GM15510 (cell line): Measurements from ENCODE around the gene CAVIN4.
A peak's percentile ranks its signal among the peaks of the same experiment; 100 is the strongest.

Experiments used
- POLR2A ChIP-seq: IDR thresholded peaks from 3 replicates; pipeline ENCODE4 v1.6.1; 2011; ENCODE audit warnings: borderline replicate concordance; ENCODE audit not compliant: insufficient read length; ENCODE audit errors: extremely low read depth

Gene CAVIN4

DNA sequence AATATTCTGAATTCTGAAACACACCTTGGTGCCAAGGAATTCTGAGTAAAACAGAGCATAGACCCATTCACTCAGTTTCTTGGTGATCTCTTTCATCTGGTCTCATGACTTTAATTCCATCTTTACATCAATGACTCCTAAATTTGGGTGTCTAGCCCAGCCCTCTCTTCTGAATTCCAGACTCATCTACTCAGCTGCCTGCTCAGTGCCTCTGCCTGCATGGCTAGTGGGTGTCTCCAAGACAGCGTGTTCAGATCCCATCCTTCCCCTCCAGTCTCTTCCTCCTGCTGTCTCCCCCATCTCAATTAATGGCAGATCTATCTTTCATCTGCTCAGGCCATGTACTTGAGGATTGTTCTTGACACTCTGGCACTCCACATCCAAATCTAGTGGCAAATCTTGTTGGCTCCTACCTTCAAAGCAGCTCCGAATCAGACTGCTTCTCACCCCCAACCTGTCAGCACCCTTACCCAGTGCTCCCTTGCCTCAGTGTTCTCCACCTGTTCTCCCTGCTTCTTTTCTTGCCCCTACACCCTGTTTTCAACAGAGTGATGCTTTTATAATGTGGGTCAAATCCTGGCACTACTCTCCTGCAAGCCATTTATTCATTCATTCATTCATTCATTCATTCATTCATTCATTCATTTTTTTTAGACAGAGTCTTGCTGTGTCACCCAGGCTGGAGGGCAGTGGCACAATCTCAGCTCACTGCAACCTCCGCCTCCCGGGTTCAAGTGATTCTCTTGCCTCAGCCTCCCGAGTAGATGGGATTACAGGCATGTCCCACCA is 5.3 kb downstream of the CAVIN4 start:
- TF ChIP-seq POLR2A: no peak

DNA sequence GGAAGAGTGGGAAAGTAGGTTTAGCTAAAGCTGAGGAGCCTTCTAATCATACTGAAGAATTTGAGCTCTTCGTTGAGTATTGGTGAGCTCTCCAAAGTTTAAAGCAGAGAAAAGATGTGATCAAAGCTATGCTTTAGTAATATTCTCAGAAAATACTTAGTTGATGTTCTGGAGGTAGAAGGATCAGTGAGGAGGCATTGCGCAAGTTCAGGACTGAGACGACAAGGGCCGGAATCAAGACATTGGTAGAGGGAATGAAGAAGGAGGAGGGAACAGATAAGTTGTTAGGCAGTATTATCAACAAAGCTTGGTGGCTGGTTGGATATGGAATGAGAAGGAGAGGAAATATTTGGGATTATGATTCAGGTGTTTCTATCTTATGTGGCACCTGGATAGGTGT is 7.1 kb downstream of the CAVIN4 start:
- no peak for TF ChIP-seq POLR2A

DNA sequence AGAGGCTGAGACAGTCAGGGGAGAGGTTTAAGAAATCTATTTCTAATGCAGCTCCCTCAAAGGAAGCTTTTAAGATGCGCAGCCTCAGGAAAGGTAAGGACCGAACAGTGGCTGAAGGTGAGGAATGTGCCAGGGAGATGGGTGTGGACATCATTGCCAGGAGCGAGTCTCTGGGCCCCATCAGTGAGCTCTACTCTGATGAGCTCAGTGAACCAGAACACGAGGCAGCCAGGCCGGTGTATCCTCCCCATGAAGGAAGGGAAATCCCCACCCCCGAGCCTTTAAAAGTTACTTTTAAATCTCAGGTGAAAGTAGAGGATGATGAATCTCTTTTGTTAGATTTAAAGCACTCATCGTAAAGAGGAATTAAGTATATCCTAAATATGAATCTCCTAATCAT is 8.2 kb downstream of the CAVIN4 start:
- TF ChIP-seq POLR2A: no peak

DNA sequence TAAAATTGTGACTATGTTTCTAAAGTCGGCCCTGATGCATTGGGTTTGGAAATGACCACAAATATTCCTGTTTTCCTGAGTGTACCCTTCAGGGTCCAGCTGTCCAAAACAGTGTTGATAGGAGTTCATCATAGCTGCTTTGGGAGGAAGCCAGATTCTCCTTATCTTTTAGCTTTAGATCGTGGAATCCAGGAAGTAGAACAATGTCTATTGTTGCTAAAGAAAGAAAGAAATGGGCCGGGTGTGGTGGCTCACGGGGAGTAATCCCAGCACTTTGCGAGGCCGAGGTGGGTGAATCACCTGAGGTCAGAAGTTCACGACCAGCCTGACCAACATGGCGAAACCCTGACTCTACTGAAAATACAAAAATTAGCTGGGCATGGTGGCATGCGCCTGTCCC is 9.5 kb downstream of the CAVIN4 start:
- TF ChIP-seq POLR2A: no peak

DNA sequence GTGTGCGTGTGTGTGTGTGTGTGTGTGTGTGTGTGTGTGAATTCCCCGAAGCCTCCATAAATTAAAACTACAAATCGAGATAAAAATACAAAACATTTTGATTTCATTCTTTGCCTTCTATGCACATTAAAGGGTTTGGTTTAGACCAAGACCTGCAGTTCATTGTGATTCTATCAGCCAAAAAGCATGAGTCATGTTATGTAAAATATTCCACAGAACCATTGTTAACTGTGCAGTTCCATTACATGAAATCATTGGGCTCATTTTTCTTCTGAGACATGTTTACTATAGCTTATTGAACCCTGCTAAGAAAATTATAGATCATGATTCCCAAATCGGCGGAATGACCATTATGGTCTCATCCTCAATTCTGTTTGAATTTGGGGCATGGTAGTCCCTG is 11.7 kb downstream of the CAVIN4 start:
- TF ChIP-seq POLR2A: no peak

DNA sequence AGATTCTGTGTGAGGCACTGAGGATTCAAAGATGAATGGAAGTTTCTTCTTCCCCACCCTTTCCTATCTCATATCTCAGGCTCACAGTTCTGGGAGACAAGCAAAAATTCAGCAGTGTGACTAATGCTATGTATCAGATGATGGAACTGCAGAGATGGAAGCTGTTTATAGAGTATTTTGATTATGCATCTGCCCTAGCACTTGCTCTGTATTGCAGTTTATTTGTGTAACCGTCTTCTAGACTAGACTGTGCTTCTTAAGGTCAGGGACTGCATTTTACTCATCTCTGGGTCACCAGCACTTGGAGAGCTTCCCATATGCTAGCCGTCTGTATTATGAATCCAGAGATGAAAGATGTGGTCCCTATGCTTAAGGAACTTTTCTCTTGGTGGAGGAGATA is 12.6 kb downstream of the CAVIN4 start:
- no peak for TF ChIP-seq POLR2A

DNA sequence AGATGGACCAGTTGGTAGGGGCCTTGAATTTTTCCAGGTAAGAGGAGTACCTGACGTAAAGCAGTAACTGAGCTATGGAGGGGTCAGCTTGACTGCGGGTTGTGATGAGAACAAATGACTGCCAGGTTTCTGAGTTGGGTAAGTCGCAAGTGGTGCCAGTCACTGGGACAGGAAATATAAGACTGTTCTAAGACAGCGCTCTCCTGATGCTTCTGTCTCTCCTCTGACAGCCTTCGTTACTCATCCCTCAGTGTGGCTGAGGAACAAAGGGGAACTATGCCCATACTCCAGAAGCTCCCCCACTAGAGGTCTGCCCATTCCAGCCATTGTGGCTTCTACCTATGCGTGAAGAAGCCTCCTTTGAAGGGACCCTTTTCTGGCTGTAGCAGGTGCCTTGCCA is 13.3 kb downstream of the CAVIN4 start:
- TF ChIP-seq POLR2A: no peak

DNA sequence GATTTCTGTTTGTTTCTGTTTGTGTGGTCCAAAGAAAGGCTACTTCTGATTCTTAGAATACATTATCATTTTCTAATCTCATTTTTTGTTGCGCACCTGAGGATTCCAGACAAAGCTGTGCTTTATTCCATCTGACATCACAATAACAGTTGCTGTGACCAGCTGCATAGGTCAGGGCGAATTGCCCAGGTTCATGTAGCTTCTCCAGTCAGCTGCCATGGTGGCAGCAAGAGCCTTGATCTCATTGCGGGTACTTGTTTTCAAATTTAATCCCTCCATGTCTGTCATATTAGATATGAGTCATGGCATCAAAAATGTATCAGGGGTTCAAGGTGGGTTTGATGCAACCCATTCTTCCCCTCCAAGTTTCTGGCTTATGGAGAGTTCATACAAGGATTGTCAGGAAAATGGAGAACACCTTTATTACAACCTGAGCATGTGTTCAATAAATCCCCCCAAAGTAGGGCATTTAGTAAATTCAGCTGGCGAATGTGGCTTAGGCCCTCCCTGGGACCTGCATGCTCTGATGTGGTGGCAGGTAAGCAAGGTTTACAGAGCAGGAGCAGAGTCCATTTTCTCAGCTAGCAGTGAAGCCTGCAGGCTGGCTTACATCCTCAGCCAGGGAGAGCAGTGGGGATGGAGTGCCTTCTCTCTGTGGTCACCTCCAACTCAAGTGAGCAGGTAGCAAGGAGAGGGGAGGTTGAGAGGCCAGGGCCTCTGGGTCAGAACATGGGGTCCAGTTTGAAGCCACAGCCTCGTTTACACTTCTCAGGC is 13.9 kb downstream of the CAVIN4 start:
- TF ChIP-seq POLR2A: no peak

DNA sequence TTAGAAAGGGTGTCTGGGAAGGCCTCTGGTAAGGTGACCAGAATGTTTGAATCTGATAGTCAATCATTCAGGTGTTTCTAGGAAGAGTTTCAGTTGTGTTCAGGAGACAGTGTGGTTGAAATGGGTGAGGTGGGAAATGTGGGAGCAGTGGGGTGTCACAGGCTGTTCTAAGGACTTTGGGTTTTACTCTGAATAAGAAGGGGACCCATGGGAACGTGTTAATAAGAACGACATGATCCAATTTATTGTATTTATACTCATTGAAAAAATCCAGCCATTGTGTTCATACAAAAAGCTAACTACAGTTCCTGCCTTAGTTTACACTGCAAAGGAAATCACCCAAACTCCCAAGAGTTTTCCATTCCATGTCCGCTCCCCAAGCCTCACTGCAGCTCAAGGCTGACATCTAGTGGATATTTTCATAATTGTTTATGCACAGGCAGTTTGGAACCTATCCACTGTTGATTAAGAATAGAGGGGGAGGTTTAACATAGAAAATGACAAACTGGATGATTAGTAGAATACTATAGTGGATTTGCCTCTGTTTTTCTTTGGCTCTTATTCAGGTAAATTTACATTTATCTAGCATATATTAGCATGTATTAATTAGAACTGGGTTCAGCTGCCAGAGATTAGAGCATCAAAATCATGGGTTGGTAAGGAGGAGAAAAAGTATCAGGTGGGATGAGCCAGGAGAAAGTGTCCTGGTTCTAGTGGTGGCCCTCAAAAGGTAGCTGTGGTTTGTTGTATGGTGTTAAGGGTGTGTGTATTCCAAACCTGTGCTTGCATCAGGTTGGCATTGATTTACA is 17.7 kb downstream of the CAVIN4 start:
- TF ChIP-seq POLR2A: no peak

DNA sequence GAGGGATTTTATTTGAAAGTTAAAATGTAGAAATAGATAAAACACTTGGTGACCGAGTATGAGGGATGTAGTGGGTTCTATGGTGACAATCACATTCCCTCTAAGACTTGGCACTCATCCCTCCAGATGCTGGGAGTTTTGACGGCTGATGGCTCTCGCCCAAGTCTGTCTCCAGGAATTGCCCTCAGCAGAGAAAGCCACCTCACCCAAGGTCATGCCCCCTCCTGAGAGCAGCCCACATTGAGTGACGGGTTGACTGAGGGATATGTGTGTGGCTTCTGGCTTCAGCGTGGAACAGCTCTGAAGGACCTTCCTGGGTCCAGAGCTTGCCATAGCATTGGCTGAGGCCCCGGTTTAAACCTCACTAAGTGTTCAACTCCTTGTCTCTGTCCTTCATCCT is 19.4 kb downstream of the CAVIN4 start:
- TF ChIP-seq POLR2A: no peak

DNA sequence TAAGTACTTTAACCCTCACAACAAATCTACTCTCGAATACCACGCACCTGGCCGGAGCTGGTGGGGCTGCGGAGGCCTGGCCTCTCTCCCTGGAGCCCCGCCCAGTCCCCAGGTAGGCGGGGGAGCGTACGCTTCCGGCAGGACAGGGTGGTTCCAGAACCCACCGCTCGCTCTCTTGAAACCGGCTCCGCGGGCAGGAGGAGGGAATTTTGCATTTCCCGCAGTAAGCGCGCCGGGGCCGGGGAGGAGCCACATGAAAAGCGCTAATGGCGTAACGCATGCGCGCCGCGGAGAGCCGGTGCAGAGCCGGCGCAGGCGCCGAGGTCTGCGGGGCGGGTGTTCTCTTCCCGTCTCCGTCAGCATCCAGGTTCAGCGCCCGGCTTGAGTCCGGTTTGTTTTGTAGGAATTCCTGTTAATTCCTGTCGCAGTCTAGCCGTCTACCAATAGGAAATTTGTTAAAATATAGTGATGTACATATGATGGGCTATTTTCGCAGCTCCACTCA is 20.8 kb downstream of the CAVIN4 start:
- TF ChIP-seq POLR2A: peak; percentile 59

DNA sequence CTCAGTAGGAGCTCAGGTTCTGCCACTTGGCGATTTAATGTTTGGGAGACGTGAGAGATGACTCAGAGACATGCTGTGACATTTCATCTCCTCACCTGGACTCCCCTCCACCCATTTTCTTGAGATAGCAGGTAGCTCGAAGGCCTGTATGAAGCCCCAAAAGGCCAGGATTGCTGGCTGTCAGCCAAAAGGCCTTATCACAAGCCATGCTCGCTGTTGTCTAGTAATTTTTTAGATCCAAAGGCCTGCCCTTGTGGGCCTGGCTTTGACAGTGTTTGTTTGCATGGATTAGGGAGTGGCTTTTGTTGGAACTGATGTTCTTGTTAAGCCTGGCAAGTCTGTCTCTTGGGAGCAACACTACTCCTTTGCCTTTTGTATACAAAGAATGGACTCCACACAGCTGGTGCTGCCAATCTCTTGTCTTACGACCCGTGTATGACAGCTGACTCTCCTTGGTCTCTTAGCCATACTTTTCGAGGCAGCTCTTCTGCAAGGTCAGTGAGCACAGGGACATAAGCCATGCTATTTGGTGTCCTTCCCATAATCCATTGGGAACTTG is 22.7 kb downstream of the CAVIN4 start:
- TF ChIP-seq POLR2A: no peak

DNA sequence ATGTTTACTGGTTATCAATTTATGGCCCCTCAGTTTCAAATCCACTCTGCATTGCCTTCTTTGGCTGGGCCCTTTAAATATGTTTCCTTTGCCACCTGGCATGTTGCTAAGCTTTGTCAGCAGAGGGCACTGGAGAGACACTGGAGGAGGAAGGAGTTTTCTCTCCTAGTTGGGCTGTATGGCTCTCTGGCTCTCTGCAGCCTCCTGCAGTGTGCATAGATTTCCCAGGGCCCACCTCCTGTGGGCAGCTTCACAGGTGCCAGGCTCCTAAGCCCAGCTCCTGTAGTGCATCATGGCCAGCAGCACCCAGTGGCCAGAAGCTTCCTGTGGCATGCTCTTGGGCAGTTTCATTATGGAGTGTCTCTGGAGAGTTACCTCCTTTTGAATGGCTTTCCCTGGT is 23.3 kb downstream of the CAVIN4 start:
- TF ChIP-seq POLR2A: no peak

DNA sequence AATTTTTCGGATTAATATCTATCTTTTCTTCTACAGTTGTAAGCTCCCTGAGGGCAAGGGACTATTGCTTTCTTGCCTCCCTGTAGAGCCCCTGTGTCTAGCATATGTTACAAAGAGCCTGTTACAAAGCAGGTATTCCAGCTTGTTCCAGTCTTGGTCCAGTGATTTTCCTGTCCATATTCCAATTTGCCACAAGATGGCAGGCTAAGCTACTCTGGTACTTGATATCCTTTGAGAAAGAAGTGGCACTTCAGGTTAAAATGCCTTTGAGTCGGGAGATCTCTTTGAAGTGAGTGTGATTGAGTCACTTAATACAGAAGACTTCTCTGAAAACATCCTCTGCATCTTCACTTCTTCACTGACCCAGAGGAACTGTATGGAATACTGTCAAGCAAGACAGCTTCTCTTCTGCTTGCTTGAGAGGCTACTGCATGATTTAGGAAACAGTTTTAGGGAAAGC is 24.5 kb downstream of the CAVIN4 start:
- TF ChIP-seq POLR2A: no peak

DNA sequence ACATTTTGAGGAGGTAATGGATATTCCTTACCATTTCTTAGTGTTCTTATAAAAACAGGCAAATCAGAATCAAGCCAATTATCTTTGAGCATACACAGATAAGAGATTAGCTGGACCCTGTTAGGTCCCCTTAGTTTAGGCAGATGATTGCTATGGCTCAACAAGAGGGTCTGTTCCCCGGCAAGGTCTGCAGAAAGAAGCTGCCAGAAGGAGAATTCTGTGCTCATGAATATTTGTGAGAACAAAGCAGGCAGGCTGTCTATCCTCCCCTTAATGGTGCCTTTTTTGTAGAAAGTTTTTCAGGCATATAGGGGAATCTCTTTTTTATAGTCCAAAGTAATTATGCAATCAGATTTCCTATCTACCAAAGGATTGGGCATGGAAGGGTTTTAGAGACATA is 27.5 kb downstream of the CAVIN4 start:
- no peak for TF ChIP-seq POLR2A
